ENCODE results near the gene PNMA1.

The PNMA1 gene

GRCh38 chr14:73725116-73726024 lies 11.2 kb upstream of the PNMA1 start:
- TF ChIP-seq EP300 (IDR thresholded peaks at IDR 0.05; ENCODE audit: borderline replicate concordance) (no peak), TAF1 (IDR thresholded peaks at IDR 0.05; ENCODE audit: low read depth) (no peak), NFIC (IDR thresholded peaks at IDR 0.05) (no peak), RAD21 (IDR thresholded peaks at IDR 0.05; ENCODE audit: low read depth) (no peak), EGR1 (IDR thresholded peaks at IDR 0.05) (no peak), TEAD4 (IDR thresholded peaks at IDR 0.05) (no peak), USF1 (IDR thresholded peaks at IDR 0.05) (no peak), CREB1 (IDR thresholded peaks at IDR 0.05; ENCODE audit: low read depth) (no peak), REST (IDR thresholded peaks at IDR 0.05; ENCODE audit: low read depth) (no peak)

GRCh38 chr14:73724696-73725095 lies 10.5 kb upstream of the PNMA1 start:
- TF ChIP-seq TCF12 (IDR thresholded peaks at IDR 0.05; ENCODE audit: low read depth) (no peak), EGR1 (IDR thresholded peaks at IDR 0.05) (no peak), USF1 (IDR thresholded peaks at IDR 0.05) (no peak), NFIC (IDR thresholded peaks at IDR 0.05) (no peak)

- TF ChIP-seq ZBTB7A (IDR thresholded peaks at IDR 0.05; ENCODE audit: low read depth) (no peak), FOXM1 (IDR thresholded peaks at IDR 0.05; ENCODE audit: borderline replicate concordance, low read depth) (no peak), MAX (IDR thresholded peaks at IDR 0.05) (no peak), USF1 (IDR thresholded peaks at IDR 0.05) (no peak), EP300 (IDR thresholded peaks at IDR 0.05; ENCODE audit: borderline replicate concordance) (no peak), RAD21 (IDR thresholded peaks at IDR 0.05; ENCODE audit: low read depth) (no peak), EGR1 (IDR thresholded peaks at IDR 0.05) (no peak), NFIC (IDR thresholded peaks at IDR 0.05) (no peak), REST (IDR thresholded peaks at IDR 0.05; ENCODE audit: low read depth) (no peak), TEAD4 (IDR thresholded peaks at IDR 0.05) (no peak)
These were observed 9.8 kb upstream of the PNMA1 start for GRCh38 chr14:73723797-73724661.

- TF ChIP-seq ZBTB7A (IDR thresholded peaks at IDR 0.05; ENCODE audit: low read depth): no peak
- TF ChIP-seq CEBPB (IDR thresholded peaks at IDR 0.05): no peak
- TF ChIP-seq EGR1 (IDR thresholded peaks at IDR 0.05): no peak
- TF ChIP-seq TEAD4 (IDR thresholded peaks at IDR 0.05): no peak
- no peak for TF ChIP-seq TCF12 (IDR thresholded peaks at IDR 0.05; ENCODE audit: low read depth)
- TF ChIP-seq REST (IDR thresholded peaks at IDR 0.05; ENCODE audit: low read depth): no peak
These were observed 9.2 kb upstream of the PNMA1 start for GRCh38 chr14:73723406-73723796.

Data from Ishikawa (cell line).